Anterior cingulate cortex (tissue), 58 donors: Measurements from ENCODE around the gene TMF1.

ENCODE experiments used
- DNase-seq, 58 donors: peaks; one replicate each; lab custom pipeline; 2025; lab: John Stamatoyannopoulos, UW

TMF1 gene

DNA sequence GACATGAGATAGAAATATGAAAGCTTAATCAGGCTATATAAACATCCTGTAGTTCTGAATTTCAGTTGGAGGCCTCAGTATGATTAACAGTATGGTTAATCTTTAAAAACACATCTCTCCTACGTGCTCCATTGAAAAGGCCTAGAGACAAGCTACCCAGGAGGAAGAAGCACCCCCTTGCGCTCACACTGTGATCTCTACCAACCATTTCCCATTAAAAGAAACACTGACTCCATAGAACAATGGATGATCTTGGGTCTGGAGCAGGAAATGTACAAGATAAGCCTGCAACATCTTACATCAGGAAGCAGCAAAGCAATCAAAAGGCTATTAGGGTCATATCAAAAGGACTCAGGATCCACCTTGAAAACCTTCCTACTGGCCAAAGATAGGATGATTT lies 35.2 kb downstream of the TMF1 start:
- DNase-seq = no peak

GRCh38 chr3:69016102-69016501 lies 36.0 kb downstream of the TMF1 start:
- DNase-seq = no peak

GRCh38 chr3:69014022-69014580 lies 38.0 kb downstream of the TMF1 start:
- DNase-seq = no peak

GRCh38 chr3:69013253-69014021 lies 38.7 kb downstream of the TMF1 start, which contains the start of gene EOGT:
EOGT (minus strand) TSS chr3:69013684; CDS start chr3:69009846, 3,838 bp downstream.
- peak in 57 of 58 donors; percentile 19 to 85 (median 69) for DNase-seq

DNA sequence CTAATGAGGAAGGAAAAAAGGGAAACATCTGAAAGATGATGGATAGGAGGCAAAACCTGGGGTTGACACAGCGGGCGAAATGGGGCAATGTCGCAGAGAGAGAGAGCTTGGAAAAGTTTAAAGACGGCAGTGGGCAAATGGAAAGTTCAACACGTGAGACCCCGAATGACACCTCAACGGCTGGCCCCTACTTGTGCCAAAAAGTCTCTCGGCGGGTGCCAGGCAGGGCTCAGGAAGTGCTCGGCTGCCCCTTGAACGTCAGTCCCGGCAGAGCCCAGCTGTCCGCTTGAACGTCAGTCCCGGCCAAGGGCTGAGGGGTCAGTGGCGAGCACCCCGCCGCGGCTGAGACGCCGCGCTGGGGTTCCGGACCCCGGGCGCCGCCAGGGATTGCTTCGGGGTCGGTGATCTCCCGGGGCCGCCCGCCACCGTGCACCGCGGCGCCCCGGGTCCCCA lies 39.3 kb downstream of the TMF1 start:
- peak in 32 of 58 donors; percentile 4 to 58 (median 29) for DNase-seq

DNA sequence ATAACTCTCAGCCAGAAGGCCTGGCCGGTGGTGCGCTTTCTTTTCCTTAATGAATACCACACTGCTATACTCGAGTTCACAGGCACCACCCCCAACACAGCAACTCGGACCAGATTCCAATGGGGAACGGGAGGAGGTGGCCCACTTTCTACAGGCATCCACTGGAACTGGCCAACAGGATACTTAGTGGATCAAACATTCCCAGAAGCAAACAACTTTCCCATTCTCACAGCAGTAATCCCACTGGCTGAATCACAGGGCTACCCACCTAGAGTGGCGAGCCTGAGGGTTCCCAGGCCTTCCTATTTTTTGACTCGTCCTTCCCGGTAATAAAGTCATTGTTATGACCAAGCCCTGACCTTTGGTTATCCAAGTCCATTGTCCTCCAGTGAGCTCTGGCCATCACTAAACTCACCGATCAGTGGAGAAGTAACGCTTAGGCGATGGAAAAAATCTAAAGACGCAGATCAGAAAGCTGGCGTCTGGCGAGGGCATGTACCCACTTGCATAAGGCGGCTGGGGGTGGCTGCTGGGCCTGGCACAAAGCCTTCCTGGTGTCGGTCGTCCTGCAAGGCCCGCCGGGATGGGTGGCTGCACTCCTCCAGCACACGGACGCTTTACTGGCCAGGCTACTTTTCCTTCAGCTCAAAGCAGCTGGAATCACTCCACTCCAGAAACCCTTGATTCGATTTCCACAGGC lies 39.9 kb downstream of the TMF1 start:
- DNase-seq = peak in 8 of 58 donors; percentile 4 to 50 (median 16)

- DNase-seq = no peak
Observed at GRCh38 chr3:69011096-69011730, 40.9 kb downstream of the TMF1 start.

DNA sequence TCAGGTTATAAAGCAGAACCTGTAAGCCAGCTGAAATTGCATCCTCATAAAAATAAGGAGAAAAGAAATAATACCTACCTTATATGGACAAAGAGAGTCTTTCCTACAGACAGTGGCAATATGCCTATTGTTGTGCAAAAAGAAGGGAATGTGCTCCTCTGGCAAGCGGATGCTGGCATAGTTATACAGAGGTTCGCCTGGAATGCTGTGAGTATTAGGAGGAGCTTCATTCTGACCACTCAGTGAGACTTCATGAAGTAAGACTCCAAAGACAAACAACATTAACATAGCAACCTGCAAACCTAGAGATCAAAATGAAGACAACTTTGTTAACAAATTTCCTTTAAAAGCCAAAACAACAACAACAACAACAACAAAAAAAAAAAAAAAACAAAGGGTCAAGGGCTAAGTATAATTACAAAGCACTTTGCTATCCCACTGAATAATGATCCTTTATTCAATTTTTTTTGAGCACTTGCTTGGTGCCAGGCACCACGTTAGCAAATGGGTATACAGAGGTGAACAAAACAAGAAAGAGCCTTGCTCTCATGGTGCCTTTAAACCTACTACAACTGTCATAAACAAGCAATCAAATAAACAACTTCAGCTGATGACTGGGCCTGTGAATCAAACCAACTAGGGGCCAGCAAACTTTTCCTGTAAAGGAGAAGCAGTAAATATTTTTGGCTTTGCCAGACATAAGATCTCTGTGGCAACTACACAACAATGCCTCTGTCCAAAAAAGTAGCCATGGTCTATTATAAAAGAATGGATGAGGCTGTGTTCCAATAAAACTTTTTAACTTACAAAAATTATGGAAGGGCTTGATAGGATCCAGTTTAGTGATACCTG lies 42.3 kb downstream of the TMF1 start:
- DNase-seq = no peak

DNA sequence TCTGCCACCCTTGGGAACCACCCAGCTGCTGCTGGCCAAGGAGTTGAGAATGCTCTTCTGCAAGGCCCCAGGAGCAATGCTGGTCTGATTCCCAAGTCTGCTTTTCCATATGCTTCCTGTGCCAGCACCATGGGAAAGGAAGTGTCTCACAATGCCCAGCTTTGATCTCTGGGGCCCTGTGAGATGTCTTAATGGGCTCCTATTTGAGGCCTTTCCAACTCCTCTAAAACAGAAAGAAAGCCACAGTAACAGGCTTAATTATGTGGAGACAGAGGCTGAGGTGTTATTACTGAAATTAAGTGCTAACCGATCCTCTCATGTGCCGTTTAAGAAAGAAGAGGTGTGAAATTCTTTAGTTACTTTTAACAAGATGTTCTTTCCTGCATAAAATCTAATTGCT lies 43.2 kb downstream of the TMF1 start:
- peak in 2 of 58 donors; percentile 2 to 4 for DNase-seq

DNA sequence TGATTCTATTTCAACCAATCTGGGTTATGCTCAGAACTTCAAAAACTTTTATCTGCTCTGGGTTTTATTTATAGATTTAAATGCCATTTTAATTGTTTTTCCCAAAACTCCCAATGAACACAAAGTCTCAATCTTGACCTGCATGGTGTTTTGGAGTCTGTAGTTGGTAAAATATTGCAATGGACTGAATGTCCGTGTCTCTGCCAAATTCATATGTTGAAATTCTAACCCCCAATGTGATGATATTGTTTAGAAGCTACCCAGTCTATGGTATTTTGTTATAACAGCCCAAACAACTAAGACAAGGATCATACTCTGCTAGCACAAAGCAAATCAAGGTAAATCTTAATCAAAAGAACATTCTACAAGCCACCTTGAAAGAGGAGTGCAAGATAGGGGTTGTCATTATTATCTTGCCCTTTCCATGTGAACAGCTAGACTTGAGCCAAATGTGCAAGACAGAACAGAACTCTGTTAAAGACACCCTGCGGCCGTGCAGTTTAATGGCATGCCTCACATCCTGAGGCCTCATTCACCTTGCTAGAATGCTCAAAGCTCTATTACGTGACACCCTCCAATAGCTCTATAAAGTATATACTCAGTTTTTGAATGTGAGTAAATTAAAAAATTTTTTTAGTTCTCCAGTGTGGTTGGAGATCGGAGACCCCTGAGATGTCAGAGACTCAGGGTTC lies 46.2 kb downstream of the TMF1 start:
- no peak for DNase-seq

DNA sequence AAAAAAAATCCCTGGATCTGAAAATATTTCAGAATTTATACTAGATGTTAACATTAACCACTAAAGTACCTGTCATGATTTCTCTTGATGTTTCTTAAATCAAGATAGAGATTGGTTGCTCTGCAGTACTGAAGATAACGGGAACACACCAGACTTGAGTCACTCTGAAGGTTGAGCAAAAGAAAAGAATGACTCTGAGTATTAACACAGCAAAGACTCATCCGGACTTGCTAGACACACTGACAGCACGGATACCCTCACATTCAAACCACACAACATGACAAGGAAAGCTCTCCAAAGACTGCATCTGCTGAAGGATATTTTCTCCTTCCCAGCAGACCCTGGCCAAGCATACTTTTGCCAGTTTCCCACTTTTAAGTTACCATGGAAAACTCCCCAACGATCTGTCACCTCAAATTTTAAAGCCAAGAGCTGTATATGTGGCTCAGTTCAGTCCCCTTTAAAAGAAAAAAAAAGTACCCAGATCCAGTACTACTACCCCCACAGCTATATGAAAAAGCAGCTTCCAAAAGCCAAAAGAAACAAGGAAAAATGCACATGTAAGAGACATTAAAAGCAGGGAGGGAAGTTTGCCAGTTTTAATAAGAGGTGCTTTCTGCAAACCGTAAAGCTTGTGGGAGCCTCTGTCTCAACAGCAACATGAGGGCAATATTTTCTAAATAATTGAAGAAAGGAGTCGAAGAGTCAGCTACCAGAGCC lies 46.9 kb downstream of the TMF1 start:
- DNase-seq = no peak

DNA sequence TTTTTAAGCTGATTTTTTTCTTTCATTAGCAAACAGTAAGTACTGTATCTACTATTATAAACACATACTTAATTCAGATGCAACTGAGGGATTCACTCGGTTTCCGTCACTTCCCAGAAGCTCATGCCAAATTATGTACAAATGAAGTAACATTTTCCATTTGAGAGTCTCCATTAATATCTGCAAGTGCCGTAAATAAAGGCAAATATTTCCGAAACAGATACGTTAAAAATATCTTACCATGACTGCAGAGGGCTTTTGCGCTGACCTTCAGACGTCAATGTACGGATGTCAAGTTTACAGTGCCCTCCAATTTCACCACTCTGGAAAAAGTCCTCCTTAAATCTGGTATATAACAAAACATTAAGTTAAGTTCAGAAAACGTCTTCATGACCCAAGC lies 48.0 kb downstream of the TMF1 start:
- DNase-seq = no peak

DNA sequence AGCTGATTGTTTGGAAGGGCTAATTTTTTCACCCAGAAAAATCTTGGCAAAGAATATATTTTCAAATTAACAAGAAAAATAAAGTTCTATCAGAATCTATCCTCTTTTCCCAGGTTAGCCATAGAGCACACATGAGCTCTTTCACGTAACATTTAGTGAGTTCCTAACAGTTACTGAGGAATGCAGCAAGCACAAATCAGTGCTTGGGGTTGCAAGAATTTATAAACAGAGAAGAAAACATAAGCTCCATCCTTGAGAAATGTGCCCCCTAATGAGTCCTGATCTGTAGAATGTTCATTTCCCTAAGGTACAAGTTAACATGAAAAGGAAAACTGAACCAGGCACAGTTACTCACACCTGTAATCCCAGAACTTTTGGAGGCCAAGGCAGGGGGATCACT lies 52.5 kb downstream of the TMF1 start:
- DNase-seq = no peak

DNA sequence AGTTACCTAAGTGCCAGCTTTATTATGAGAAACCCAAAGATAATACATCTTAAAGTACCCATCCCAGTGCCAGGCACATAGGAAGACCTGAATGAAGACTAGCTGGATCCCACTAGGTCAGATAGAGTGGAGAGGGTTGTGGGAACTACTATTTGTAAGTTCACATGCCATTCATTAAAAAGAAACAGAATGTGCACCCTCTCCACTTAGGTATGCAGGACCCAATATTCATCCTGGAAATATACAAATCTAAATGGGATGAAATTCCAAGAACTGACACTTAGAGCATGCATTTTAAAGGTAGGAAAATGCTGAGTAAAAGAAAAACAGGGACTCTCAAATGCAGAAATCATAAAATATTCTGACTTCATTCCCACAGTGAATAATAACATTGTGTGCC lies 53.0 kb downstream of the TMF1 start:
- no peak for DNase-seq

DNA sequence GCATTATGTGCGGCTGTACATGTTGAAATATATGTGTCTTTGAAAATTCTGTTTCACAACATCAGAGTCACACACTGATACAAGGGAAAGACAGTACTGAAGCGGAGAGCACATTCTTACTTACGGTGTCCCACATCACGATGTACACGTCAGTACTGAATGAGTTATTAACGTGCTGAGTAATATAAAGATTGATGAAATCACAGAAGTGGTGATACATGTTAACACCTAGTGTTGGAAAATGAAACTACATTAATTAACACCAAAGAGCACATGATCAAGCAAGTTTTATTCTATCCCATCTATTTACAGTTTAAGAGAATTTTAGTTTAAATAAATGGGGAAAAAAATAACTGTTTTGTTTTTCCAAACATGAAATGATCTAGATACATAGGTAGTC lies 54.2 kb downstream of the TMF1 start:
- DNase-seq = no peak

DNA sequence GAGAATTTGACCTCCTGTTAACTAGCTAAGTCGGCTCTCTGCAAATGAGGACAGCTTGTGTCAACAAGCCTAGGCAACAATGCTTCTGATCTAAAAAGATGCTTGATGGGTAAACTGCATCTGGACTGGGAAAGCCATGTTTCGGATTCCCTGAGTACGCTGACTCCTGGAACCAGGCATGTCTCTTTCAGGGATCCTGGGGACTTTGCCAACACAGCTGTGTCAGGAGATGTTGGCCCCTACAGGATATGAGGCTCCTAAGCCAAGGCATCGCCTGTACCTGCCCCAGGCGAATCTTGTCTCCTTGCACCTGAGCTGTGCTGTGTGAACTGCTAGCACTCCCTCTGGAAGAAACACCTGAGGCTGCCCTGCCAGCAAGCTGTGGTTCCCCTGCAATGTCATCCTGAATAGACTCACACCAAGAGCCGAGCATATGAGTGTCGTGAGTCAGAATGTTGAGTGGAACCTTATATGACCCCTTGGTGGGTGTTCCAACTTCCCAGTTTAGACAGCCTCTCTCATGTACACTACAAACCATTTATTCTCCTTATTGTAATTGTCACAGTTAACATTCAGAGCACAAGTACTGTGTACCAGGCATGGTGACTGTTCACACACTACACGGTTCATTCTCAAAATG lies 55.7 kb downstream of the TMF1 start:
- DNase-seq = peak in 1 of 58 donors; percentile 1

DNA sequence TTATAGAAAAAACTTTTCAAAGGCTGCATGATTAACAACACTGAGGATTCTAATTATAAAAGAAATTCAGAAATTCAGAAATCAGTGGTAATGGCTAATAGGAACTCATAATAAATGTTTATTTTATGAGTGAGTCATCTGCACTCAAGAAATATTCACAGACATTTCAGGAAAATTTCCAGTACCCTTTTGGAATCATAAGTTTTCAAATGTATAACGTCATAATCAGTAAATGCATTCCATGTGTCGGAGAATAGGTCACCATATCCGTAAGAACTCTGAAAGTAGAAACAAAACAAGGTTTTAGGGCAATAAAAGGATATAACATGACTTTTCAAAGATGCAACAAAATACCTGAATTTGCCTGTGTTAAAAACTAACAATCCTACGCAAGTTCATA lies 63.4 kb downstream of the TMF1 start:
- no peak for DNase-seq

DNA sequence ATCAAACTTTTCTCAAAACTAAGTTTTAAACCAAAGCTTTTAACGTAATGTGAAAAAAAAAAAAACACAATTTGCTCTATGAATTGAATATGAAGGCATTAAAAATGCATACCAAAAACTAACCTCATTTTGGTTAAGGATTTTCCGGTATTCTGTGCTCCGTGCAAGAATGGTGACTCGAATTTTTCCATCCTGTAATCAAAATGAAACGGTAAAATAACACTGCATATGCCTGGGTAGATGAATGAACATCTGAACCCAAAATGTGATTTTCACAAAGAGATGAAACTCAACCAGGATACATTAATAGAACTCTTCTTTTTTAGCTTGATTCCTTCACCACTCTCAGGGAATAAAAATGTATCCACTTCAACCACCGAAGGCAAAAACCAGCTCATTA lies 64.8 kb downstream of the TMF1 start:
- DNase-seq = no peak
